ENCODE data around the gene P2RY11.

P2RY11 gene, protein sequence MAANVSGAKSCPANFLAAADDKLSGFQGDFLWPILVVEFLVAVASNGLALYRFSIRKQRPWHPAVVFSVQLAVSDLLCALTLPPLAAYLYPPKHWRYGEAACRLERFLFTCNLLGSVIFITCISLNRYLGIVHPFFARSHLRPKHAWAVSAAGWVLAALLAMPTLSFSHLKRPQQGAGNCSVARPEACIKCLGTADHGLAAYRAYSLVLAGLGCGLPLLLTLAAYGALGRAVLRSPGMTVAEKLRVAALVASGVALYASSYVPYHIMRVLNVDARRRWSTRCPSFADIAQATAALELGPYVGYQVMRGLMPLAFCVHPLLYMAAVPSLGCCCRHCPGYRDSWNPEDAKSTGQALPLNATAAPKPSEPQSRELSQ

DNA sequence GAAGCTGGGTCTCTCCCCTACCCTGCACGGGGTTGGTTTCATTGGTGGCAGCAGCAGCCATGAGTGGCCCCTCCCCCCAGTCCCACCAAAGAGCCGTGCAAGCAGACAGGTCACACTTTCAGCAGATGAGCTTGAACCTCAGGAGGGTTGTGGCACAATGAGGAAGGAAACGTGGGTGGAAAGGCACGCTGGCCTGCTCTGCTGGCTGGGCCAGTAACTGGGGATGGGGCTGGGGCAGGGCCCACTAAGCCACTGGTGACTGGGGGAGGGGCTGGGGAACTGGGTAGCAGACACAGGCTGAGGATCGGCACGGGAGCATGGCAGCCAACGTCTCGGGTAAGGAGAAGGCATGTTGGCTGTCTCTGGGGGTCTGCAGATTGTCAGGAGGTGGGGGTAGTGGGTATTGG is at the start of gene P2RY11:
P2RY11 (plus strand) TSS at position 289 of the 407 bp plus-strand sequence; CDS start at position 318, 29 bp downstream.
- DNase-seq = peak; percentile 73

DNA sequence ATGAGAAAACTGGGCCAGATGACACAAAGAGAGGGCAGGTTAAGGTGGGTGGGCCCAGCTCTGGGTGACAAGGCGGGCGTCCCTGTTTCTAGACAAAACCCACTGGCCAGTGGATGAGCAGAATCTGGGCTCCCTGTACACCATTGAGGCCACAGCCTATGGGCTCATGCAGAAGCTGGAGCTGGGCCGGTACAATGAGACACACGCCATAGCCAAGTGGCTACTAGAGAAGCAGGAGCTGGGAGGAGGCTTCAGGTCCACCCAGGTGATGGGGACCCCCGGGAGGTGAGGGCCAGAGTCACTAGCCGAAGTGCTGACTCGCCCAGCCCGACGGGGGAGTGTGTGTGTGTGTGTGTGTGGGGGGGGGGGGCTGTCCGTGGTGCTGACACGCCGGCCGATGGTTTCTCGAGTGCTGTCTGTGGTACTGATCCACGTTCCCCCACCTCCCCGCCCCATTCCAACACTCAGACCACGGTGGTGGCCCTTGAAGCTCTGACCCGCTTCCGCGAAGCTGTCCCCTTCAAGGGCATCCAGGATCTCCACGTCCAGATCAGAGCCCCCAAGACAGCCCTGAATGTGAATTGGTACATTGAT is 49.7 kb upstream of the P2RY11 start:
- DNase-seq = no peak

DNA sequence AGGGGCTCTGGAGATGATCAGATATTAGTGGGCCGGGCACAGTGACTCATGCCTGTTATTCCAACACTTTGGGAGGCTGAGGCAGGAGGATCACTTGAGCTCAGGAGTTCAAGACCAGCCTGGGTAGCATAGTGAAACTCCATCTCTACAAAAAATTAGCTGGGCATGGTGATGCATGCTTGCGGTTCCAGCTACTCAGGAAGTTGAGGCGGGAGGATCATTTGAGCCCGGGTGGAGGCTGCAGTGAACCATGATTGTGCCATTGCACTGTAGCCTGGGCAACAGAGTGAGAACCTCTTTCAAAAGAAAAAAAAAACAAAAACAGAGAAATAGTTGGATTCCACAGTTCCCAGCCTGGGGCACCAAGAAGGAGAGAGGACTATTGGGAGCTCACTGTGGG is 43.3 kb upstream of the P2RY11 start:
- DNase-seq = no peak

DNA sequence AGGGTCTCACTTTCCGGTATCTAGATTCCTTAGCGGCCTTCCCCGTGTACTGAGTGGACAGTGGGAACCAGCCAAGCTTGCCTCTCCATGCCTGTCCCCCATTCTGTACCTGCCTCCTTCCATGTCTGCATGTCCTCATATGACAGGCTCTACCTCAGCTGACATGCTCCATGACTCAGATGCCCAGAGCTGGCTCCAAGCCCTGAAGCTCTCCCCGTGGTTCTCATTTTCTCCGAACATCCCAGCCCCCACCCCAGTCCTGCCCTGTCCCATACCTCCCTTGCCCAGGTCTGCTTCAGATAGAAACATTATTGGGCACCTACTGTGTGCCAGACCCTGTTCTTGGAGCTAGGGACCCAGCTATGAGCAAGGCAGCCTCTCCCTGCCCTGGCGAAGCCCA is 42.4 kb upstream of the P2RY11 start:
- DNase-seq = no peak

DNA sequence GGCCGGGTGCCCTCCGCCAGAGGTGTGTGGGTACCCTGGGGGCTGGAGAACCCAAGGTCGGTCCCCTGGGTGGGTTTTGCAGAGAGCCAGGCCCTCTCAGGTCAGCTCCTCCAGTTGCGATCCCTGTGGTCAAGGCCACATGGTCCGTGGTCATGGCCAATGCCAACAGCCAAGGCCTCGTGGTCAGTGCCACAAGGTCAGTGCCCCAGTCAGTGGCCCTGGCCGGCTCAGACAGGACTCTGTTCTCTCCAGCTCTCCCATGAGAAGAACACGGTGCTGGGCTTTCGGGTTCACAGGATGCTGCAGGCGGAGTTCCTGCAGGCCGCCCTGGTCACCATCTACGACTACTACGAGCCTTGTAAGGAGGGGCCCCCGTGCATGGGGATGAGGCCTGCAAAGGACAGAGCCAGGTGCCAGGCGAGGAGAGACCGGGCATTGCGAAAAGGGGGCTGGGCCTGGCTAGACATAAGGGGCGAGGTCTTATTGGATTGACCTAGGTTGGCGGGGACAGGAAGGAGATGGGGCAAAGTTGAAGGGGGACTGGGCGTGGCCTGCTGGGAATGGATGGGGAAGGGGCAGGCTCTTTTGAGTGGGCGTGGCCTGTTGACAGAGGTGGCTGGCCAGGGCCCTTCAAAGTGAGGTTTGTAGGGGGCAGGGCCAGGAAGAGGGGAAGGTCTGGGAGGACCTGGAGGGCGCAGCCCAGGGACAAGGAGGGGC is 40.6 kb upstream of the P2RY11 start:
- DNase-seq = no peak

DNA sequence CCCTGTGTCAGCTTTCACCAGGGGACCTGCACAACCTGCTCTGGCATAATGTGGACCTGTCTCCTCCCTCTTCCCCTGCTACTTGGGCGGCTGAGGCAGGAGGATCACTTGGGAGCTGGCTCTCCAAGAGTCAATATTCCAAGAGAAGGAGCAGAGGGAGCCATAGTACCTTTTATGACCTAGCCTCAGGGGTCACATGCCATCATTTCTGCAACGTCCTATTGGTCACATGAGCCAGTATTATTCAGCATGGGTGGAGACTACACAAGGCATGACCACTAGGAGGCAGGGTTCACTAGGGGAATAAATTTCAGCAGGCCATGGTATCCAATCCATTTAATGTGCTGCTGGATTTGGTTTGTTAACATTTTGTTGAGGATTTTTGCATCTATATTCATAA is 37.3 kb upstream of the P2RY11 start:
- peak; percentile 75 for DNase-seq

DNA sequence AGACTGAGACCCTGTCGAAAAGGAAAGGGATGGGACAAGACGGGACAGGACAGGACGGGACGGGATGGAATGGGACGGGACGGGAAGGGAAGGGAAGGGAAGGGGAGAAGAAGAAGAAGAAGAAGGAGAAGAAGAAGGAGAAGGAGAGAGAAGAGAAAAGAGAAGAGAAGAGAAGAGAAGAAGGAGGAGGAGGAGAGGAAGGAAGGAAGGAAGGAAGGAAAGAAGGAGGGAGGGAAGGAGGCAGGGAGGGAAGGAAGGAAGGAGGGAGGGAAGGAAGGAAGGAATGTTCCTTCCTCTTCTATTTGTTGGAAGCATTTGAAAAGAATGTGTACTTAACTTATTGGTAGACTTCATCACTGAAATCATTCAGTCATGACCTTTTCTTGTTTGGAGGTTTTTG is 35.0 kb upstream of the P2RY11 start:
- no peak for DNase-seq

DNA sequence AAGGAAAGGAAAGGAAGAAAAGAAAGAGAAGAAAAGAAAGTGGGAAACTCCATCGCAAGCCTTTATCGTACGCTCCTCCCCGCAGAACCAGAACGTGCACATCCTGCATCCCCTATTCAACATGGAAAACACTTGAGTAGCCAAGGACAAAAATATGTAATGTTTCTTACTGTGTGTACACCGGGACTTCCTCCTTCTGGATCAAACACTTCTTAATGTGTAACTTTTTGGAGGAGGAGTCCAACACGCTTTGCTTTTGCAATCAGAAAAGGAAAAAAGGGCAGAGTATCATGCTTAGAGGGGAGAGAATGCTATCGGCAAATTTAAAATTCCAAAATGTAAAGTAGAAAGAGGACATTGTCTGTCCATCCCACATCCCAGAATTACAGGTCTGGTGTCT is 33.2 kb upstream of the P2RY11 start:
- DNase-seq = no peak

DNA sequence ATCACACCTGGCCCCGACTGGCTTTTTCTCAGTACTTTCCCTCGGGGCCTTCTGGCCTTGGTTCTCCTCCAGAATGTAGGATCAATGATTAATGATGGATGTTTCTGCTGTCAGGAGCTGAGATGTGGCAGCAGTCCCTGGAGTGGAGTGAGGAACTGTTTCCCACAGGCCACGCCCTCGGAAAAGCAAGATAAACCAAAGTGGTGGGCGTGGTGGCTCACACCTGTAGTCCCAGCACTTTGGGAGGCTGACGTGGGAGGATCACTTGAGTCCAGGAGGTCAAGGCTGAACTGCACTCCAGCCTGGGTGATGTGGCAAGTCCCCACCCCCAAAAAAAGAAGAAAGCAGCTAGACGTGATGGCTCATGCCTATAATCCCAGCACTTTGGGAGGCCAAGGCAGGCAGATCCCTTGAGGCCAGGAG is 32.5 kb upstream of the P2RY11 start:
- no peak for DNase-seq

DNA sequence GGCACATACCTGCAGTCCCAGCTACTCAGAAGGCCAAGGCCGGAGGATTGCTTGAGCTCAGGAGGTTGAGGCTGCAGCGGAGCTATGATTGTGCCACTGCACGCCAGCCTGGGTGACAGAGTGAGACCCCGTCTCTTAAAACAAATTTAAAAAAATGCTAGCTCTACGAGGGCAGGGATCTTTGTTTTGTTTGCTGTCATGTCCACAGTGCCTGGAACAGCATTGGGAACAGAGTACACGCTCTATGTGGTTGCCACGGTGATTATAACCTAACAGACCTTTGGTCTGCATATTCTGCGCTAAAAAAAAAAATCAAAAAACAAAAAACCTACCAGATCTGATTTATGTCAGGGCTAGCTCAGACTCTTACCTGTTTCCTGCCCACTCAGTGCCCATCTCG is 27.6 kb upstream of the P2RY11 start:
- DNase-seq = no peak

DNA sequence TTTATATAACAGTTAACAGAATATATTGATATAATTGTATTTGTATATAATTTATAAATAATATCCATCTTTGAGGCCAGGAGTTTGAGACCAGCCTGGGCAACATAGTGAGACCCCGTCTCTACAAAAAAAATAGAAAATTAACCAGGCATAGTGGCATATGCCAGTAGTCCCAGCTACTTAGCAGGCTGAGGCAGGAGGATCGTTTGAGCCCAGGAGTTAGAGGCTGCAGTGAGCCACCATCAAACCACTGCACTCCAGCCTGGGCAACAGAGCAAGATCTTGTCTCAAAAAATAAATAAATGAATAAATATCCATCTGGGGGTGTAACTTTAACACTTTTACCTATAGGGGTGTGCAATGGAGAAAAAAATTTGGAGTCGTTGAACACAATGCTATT is 26.7 kb upstream of the P2RY11 start:
- no peak for DNase-seq

DNA sequence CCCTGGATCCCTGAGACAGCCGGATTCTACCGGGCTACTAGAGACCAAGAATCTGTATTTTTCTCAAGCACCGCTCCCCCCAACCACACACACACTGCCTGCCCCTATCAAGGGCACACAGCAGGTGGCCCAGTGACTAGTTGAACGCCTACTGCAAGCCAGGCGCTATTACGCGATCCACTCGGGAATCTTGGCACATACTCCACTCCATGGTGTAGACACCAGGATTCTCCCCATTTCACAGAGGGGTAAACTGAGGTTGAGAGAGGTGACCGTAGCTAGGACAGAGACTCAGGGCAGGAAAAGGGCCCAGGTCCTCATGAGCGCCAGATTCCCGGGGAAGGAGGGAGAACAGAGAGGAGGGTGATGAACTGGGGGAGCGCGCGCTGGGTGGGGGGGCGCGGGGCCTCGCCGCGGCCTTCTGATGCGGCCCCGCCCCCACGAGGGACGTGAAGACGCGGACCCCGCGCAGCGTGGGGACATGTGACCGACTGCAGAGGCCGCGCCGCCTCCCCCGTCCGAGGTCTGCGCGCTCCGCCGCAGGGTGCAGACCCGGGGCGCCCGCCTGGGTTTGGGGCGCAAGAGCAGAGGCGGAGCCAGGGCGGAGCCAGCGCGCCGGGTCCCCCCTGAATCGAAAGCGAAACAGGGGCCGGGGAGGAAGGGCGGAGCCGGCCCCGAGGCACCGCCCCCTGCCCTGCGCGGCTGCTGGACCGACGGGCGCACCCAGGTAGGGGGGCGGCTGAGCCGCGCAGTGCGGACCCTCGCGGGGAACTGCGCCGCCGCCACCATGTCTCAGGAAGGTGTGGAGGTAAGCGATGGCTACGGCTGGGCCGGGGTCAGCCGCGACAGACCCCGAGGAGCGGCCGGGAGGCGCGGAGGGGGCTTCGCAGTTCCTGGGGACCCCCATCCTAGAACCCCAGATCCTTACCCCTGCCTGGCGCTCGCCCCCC is 25.6 kb upstream of the P2RY11 start, which contains the start of gene SHFL:
SHFL (plus strand) TSS at position 677 of the 950 bp plus-strand sequence; CDS start at position 788, 111 bp downstream.
- peak; percentile 94 for DNase-seq

DNA sequence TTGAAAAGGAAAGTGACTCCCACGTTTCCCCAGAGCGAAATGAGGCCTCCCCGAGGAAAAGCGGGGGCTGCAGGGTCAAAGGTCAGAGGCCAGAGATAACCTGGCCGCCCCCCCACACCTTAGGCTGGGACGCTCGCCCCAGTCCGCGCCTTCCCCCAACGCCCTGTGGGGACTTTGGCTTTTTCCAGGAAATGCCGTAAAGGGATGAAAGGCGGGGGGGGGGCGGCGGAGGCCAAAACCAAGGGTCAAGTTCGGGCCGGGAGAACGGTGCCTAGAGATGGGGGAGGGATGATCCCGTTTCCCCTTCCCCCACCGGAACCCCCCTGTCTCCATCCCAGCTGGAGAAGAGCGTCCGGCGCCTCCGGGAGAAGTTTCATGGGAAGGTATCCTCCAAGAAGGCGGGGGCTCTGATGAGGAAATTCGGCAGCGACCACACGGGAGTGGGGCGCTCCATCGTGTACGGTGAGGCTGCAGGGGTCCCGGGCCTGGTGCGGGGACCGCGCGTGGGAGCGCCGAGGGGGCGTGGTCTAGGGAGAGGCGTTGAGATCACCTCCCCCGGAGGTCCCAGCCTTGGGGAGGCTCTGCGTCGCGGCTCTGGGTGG is 24.8 kb upstream of the P2RY11 start:
- peak; percentile 77 for DNase-seq

DNA sequence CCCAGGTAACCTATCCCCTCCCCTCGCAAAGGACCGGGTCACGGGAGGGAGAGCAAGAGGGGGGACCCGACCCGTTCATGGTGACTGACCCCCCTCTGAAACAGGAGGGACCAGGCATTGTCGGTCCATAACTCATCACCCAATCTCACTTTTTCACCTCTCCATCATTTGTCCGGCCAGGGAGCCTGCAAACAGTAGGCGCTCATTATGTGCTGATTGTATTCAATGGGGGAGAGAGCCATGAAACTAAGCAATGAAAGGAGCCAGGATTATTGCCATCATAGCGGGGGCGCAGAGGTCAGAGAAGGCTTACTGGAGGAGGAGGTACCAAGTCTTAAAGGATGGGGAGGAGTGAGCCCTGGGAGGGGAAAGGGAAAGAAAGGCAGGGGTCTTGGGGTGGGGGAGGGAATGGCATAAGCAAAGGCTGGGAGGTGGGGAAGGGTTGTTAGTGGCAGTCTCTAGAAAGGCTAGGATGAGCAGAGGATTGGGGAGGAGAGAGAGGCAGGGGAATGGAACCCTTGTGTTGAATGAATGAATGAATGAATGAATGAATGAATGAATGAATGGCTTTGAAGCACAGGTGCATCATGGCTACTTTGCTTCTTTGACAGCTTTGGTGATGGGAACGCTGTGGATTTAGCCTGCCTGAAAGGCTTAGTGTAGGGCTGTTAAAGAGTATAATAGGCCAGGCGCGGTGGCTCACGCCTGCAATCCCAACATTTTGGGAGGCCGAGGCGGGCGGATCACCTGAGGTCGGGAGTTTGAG is 24.0 kb upstream of the P2RY11 start:
- no peak for DNase-seq

DNA sequence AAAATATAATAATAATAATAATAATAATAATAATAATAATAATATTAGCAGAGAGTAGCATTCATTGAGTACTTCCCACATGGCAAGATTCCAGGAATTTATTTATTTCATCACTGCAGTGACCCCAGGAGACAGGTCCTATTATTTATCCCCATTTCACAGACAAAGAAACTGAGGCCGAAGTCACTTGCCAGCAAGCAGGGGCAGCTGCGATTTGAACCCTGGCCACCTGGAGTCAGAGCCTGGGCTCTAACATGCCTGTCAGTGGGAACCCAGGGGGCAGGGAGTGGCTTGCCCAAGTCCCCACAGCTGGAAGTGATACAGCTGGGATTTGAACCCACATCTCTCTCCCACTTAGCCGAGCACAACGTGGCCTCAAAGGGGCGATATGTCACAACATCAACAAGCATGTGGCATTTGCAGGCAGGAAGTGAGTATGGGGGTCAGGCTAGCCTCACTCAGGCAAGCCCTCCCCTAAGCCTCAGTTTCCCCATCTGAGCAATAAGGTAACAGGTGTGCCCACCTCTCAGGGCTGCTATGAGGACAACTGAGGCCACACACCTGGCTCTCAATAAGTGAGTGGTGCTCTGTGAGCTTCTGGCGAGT is 22.4 kb upstream of the P2RY11 start:
- DNase-seq = no peak

DNA sequence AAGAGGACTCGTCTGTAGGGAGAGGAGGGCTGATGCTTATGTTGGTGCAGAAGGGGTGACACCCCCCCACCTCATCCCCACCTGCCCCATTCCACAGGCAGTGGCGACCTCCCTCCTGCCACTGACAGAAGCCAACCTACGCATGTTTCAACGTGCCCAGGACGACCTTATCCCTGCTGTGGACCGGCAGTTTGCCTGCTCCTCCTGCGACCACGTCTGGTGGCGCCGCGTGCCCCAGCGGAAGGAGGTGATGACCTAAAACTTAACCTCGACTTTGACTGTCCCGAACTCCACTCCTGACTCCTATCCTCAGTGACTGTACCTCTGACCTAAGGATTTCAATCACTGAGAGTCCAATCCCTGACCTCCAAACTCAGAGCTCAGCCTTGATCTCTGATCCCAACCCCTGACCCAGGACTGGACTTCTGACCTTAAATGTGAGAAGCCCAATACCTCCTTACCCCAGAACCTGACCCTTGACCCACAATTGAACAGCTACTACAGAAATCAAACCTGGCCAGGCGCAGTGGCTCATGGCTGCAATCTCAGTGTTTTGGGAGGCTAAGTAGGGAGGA is 21.6 kb upstream of the P2RY11 start:
- no peak for DNase-seq

DNA sequence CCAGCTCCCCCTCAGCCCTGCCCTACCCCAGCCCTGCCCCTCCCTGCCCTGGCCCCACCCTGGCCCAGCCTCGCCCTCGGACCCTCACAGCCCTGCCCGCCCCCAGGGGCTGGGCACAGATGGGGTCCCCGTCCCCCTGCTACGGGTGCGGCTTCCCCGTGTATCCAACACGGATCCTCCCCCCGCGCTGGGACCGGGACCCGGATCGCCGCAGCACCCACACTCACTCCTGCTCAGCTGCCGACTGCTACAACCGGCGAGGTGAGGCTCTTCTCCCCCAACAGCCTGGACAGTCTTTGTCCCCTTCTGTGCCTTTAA is 20.2 kb upstream of the P2RY11 start:
- DNase-seq = no peak

DNA sequence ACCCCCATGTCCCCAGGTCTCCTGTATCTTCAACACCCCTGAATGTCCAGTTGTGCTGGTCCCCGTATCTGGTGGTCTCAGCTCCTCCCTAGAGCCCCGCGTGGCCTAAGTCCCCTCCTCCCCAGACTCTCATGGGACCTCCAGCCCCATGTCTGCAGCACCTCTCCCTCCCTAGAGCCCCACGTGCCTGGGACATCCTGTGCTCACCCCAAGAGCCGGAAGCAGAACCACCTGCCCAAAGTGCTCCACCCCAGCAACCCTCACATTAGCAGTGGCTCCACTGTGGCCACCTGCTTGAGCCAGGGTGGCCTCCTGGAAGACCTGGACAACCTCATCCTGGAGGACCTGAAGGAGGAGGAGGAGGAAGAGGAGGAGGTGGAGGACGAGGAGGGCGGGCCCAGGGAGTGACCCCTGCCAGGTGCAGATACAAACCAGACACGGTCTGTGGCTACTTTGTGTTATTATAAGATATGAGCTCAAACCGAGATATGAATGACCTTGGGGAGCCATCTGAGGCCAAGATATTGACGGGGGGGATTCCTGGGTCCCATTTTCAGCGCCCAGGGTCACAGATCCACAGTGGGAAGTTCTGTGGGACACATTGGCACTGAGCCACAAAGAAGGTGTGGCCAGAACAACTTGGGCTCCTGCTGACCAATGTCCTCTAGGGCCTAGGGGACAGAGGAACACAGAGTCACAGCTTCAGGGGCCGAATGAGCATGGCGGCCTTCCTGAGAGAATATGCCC is 19.4 kb upstream of the P2RY11 start:
- no peak for DNase-seq

DNA sequence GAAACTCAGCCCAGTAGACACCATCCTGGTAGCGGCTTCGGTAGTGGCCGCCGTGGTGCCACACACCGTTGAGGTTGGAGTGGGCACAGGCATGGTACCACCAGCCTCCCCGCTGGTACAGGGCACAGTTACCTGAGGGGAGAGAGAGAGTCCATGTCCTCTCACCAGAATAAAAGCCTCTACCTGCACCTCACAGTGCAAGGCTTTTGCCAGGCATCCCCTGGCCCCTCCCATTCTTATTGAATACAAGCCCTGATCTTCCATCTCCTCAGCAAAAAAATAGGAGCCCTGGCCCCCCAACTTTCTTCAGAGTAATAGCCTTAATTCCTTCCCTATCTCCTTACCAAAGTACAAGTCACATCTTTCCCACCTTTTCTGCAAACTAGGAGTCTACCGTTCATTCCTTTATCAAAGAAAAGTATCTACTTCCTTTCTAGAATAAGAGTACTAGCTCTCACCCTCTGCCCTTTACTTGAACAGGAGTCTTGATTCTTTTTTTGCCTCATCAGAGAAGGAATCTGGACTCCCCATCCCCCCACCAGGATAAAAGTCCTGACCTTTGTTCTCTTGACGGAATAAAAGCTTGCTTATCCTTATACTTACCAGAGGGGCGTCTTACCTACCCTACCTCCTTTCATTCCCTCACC is 18.7 kb upstream of the P2RY11 start:
- no peak for DNase-seq

All from activated effector memory CD4-positive, alpha-beta T cell treated with anti-CD3 and anti-CD28 coated beads, Interleukin-2, amount 50 U/mL, for 16 hours (primary cell).